ENCODE data around the gene RELN. TPM values are rescaled to one million over a fixed set of nuclear protein-coding genes. Genes with fewer than 3 reads are reported as not detected.

The RELN gene
- total RNA-seq, 2 donors from 2014 or later: 2.6 to 3.0 TPM

DNA sequence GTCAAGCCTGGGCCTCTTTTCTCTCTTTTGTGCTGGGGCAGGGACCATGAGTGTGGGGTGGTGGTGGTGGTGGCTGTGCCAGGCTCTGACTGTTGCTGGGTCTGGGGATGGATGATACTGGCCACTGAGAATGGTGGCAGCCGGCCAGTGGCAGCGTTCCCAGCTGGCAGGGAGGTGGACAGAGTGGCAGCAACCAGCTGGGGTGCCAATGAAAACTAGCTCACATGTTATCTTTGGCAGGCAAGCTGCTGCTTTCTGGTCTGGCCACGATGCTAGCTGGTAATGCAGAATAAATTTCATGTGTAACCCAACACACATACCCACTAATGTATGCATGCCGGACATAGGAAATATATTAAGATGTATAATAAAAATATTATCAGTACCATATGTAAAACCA, 448.4 kb downstream of the RELN start:
- DNase-seq (ENCODE audit: low spot score): peak; percentile 69
- 42% methylated on average over 4 of the region's 4 CpGs for WGBS
- no peak overlapping the region for H3K4me3 ChIP-seq

DNA sequence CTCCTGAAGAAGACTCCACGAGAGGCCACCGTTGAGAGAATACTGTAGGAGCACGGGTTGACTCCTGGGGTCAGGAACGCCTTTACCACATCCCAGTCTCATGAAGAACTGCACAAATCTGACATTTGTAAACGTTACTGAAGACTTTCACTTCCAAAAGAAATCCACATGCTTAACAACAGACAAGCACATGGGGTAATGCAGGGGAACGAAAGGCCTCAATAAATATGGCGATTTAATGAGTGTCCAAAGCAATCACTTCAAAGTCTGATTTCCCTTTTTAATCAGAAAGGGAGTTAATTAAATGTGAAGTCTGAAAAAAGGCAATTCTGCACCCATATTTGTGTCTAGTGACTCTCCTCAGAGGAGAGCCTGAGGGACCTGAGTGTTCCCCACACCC, 449.1 kb downstream of the RELN start:
- no peak for TF ChIP-seq POLR2A (IDR thresholded peaks at IDR 0.05)
- TF ChIP-seq, protein P1, sequence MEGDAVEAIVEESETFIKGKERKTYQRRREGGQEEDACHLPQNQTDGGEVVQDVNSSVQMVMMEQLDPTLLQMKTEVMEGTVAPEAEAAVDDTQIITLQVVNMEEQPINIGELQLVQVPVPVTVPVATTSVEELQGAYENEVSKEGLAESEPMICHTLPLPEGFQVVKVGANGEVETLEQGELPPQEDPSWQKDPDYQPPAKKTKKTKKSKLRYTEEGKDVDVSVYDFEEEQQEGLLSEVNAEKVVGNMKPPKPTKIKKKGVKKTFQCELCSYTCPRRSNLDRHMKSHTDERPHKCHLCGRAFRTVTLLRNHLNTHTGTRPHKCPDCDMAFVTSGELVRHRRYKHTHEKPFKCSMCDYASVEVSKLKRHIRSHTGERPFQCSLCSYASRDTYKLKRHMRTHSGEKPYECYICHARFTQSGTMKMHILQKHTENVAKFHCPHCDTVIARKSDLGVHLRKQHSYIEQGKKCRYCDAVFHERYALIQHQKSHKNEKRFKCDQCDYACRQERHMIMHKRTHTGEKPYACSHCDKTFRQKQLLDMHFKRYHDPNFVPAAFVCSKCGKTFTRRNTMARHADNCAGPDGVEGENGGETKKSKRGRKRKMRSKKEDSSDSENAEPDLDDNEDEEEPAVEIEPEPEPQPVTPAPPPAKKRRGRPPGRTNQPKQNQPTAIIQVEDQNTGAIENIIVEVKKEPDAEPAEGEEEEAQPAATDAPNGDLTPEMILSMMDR (IDR thresholded peaks at IDR 0.05): no peak
- TF ChIP-seq POLR2AphosphoS5 (IDR thresholded peaks at IDR 0.05): no peak
- H3K27ac ChIP-seq: no peak overlapping the region
- no peaks in the 10 kb centered on the region for H3K4me1 ChIP-seq (replicated peaks)
- no peak for DNase-seq (ENCODE audit: low spot score)
- H3K27me3 ChIP-seq (replicated peaks; ENCODE audit: insufficient read depth): no peaks in the 10 kb centered on the region
- H3K4me3 ChIP-seq: no peak overlapping the region
- intact Hi-C loops (cut with DNase I): no loop called here
- no peaks in the 10 kb centered on the region for H3K9me3 ChIP-seq
- H3K36me3 ChIP-seq: no peaks in the 10 kb centered on the region
- 81% methylated on average over 7 of the region's 7 CpGs for WGBS

More for the DNA sequence above, 448.4 kb downstream of the RELN start:
- TF ChIP-seq, protein P1 (IDR thresholded peaks at IDR 0.05): no peak
- TF ChIP-seq POLR2AphosphoS5 (IDR thresholded peaks at IDR 0.05): peak; percentile 70
- Histone ChIP-seq H3K4me1 (replicated peaks) (no peaks in the 10 kb centered on the region), H3K27me3 (replicated peaks; ENCODE audit: insufficient read depth) (no peaks in the 10 kb centered on the region), H3K27ac (no peak overlapping the region), H3K36me3 (no peaks in the 10 kb centered on the region), H3K9me3 (no peaks in the 10 kb centered on the region)
- intact Hi-C loops (cut with DNase I): no loop called here

DNA sequence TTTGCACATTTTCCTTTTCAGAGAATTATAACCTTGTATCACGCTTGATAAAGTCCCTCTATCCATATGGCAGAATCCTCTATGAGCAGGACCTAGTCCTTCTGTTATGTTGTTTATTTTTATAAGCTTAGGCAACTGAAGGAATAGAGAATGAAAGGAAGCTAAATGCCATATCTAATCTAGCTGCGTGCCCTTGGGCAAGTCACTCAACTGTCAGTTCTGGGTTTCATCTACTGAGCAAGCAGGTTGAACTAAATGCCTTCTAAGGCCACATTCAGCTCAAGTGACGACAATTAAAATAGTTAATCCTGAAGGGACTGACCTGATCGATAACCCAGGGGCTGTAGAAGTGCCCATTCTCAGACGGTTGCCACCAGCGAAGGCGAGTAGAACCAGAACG, 449.6 kb downstream of the RELN start:
- intact Hi-C loops (cut with DNase I): no loop called here
- 92% methylated on average over 8 of the region's 8 CpGs for WGBS

DNA sequence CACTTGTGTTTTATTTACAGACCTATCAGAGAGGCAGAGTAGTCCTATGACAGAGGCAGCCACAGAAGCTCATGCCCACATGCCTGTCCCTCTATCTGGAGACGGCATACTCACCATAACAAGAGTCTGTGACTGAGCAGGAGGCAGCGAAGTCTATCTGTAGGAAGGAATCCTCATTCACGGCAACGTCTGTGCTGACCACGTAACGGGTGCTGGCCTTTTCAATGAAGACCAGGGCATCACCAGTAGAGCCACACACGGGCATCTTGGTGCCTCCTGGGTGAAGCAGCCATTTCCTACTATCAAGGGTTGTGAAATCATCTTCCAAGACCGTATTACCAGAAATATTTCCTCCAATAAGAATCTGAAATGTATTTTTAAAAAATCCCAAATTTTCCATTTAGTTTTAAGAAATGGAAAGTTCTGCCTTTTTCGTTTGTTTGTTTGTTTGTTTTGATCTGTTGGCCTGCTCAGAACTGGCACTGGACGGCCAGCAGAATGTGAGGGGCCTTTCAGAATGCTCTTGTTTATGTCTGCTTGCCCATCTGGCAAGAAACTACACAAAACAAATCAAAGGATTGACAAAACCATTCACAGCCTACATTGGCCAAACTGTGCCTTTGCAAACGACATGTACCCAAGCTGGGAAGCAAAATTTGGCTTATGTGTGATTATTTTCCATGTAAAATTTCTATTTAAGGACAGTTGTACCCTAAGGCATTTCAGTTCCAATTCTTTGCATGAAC, 450.3 kb downstream of the RELN start:
- Histone ChIP-seq H3K27ac (no peak overlapping the region), H3K27me3 (replicated peaks; ENCODE audit: insufficient read depth) (no peaks in the 10 kb centered on the region), H3K4me1 (replicated peaks) (no peaks in the 10 kb centered on the region), H3K36me3 (no peaks in the 10 kb centered on the region), H3K4me3 (no peak overlapping the region), H3K9me3 (no peaks in the 10 kb centered on the region)
- no peak for TF ChIP-seq POLR2A (IDR thresholded peaks at IDR 0.05)
- TF ChIP-seq, protein P1 (IDR thresholded peaks at IDR 0.05): no peak
- no peak for TF ChIP-seq POLR2AphosphoS5 (IDR thresholded peaks at IDR 0.05)
- 68% methylated on average over 11 of the region's 11 CpGs for WGBS
- intact Hi-C loops (cut with DNase I): no loop called here
- DNase-seq (ENCODE audit: low spot score): no peak

More for the DNA sequence above, 449.6 kb downstream of the RELN start:
- no peak for DNase-seq (ENCODE audit: low spot score)
- H3K9me3 ChIP-seq: no peaks in the 10 kb centered on the region
- H3K36me3 ChIP-seq: no peaks in the 10 kb centered on the region
- no peak overlapping the region for H3K27ac ChIP-seq
- H3K4me3 ChIP-seq: no peak overlapping the region
- TF ChIP-seq POLR2A (IDR thresholded peaks at IDR 0.05): no peak
- TF ChIP-seq, protein P1 (IDR thresholded peaks at IDR 0.05): no peak
- TF ChIP-seq POLR2AphosphoS5 (IDR thresholded peaks at IDR 0.05): no peak
- H3K4me1 ChIP-seq (replicated peaks): no peaks in the 10 kb centered on the region
- H3K27me3 ChIP-seq (replicated peaks; ENCODE audit: insufficient read depth): no peaks in the 10 kb centered on the region

DNA sequence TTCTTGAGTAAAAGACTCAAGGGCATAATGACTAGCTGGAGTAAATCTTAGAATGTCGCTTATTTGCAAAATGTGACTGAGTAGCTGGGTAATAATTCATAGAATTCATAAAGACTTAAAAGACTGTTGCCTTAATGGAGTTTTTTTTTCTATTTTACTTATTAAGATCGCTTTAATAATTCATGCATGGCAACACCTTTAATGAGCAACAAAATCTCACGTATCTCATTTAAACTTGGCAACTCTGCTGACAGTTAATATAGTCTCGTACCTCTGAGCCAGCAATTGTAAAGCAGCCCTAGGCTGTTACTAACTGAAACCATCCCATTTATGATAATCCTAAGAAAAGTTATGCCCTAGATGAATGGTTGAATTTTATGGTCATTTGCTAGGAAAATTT, 455.7 kb downstream of the RELN start:
- intact Hi-C loops (cut with DNase I): no loop called here
- TF ChIP-seq, protein P1 (IDR thresholded peaks at IDR 0.05): no peak
- TF ChIP-seq POLR2A (IDR thresholded peaks at IDR 0.05) (no peak), POLR2AphosphoS5 (IDR thresholded peaks at IDR 0.05) (no peak)
- Histone ChIP-seq H3K36me3 (no peaks in the 10 kb centered on the region), H3K27me3 (replicated peaks; ENCODE audit: insufficient read depth) (no peaks in the 10 kb centered on the region), H3K27ac (no peak overlapping the region), H3K4me3 (no peak overlapping the region), H3K4me1 (replicated peaks) (no peaks in the 10 kb centered on the region), H3K9me3 (no peaks in the 10 kb centered on the region)
- WGBS: 72% methylated on average over 4 of the region's 4 CpGs
- DNase-seq (ENCODE audit: low spot score): no peak
